H9 (cell line): ENCODE results near the gene BCAS4. TPM values are rescaled to one million over a fixed set of nuclear protein-coding genes. Genes with fewer than 3 reads are reported as not detected.

ENCODE experiments used
- DNase-seq: peaks from one replicate; pipeline ENCODE4 v3.0.0-alpha.2; 2017
- H2AFZ ChIP-seq: one replicate; pipeline ENCODE4 v1.6.1; 2013; ENCODE audit warnings: mild to moderate bottlenecking, low read length, control low read depth, moderate library complexity
- H2AK5ac ChIP-seq: 2 replicates; pipeline ENCODE4 v1.6.1; 2013; ENCODE audit warnings: low read length, control low read depth, mixed read lengths; ENCODE audit not compliant: insufficient read length
- H2BK120ac ChIP-seq: one replicate; pipeline ENCODE4 v1.6.1; 2013; ENCODE audit warnings: low read depth, mild to moderate bottlenecking, low read length, control low read depth, inconsistent platforms; ENCODE audit not compliant: poor library complexity, severe bottlenecking
- H2BK12ac ChIP-seq: 2 replicates; pipeline ENCODE4 v1.6.1; 2013; ENCODE audit warnings: low read length, control low read depth, mixed read lengths, low read depth; ENCODE audit not compliant: insufficient read length
- H2BK15ac ChIP-seq: 2 replicates; pipeline ENCODE4 v1.6.1; 2013; ENCODE audit warnings: low read depth, low read length, control low read depth
- H2BK20ac ChIP-seq: one replicate; pipeline ENCODE4 v1.6.1; 2013; ENCODE audit warnings: low read depth, mild to moderate bottlenecking, low read length, control low read depth, inconsistent platforms; ENCODE audit not compliant: poor library complexity, severe bottlenecking
- H2BK5ac ChIP-seq: 2 replicates; pipeline ENCODE4 v1.6.1; 2013; ENCODE audit warnings: low read length, control low read depth, mixed read lengths; ENCODE audit not compliant: insufficient read length
- H3K14ac ChIP-seq: 2 replicates; pipeline ENCODE4 v1.6.1; 2013; ENCODE audit warnings: low read length, control low read depth; ENCODE audit not compliant: insufficient read depth
- H3K18ac ChIP-seq: 2 replicates; pipeline ENCODE4 v1.6.1; 2013; ENCODE audit warnings: low read depth, mild to moderate bottlenecking, mixed read lengths, low read length, control low read depth; ENCODE audit not compliant: insufficient read length
- H3K23ac ChIP-seq: 2 replicates; pipeline ENCODE4 v1.6.1; 2013; ENCODE audit warnings: low read length, control low read depth, mixed read lengths, low read depth; ENCODE audit not compliant: insufficient read length
- H3K23me2 ChIP-seq: 2 replicates; pipeline ENCODE4 v1.6.1; 2013; ENCODE audit warnings: low read depth, mild to moderate bottlenecking, mixed read lengths, low read length, control low read depth; ENCODE audit not compliant: insufficient read length, poor library complexity, severe bottlenecking
- H3K27ac ChIP-seq: 2 replicates; pipeline ENCODE4 v1.5.1; 2013; ENCODE audit warnings: low read length, control low read depth, mixed read lengths, low read depth; ENCODE audit not compliant: insufficient read length
- H3K27me3 ChIP-seq: 2 replicates; pipeline ENCODE4 v1.6.1; 2013; ENCODE audit warnings: low read length, control low read depth, inconsistent platforms; ENCODE audit not compliant: insufficient read depth
- H3K4ac ChIP-seq: 2 replicates; pipeline ENCODE4 v1.6.1; 2013; ENCODE audit warnings: low read depth, mild to moderate bottlenecking, control low read depth, inconsistent platforms, low read length, moderate library complexity
- H3K4me1 ChIP-seq: 2 replicates; pipeline ENCODE4 v1.6.1; 2013; ENCODE audit warnings: low read length, control low read depth, inconsistent platforms; ENCODE audit not compliant: insufficient read depth
- H3K4me2 ChIP-seq: 2 replicates; pipeline ENCODE4 v1.6.1; 2013; ENCODE audit warnings: low read length, control low read depth, mixed read lengths; ENCODE audit not compliant: insufficient read length, insufficient read depth
- H3K56ac ChIP-seq: 2 replicates; pipeline ENCODE4 v1.6.1; 2013; ENCODE audit warnings: low read depth, mild to moderate bottlenecking, mixed read lengths, low read length, control low read depth; ENCODE audit not compliant: insufficient read length
- H3K79me1 ChIP-seq: 2 replicates; pipeline ENCODE4 v1.6.1; 2013; ENCODE audit warnings: low read depth, mild to moderate bottlenecking, moderate library complexity, low read length, control low read depth, inconsistent platforms; ENCODE audit not compliant: insufficient read depth, poor library complexity, severe bottlenecking
- H3K79me2 ChIP-seq: 2 replicates; pipeline ENCODE4 v1.6.1; 2013; ENCODE audit warnings: low read length, control low read depth, inconsistent platforms; ENCODE audit not compliant: insufficient read depth
- H3K9ac ChIP-seq: 2 replicates; pipeline ENCODE4 v1.6.1; 2013; ENCODE audit warnings: low read length, control low read depth, mixed read lengths; ENCODE audit not compliant: insufficient read length; ENCODE audit errors: extremely low read depth
- H3K9me3 ChIP-seq: one replicate; pipeline ENCODE4 v1.6.1; 2013; ENCODE audit warnings: low read depth, low read length, inconsistent platforms; ENCODE audit not compliant: control insufficient read depth
- H3T11ph ChIP-seq: one replicate; pipeline ENCODE4 v1.6.1; 2013; ENCODE audit warnings: mild to moderate bottlenecking, low read length, control low read depth, inconsistent platforms
- H4K20me1 ChIP-seq: one replicate; pipeline ENCODE4 v1.6.1; 2013; ENCODE audit not compliant: control insufficient read depth, insufficient read length, insufficient read depth
- H4K5ac ChIP-seq: 2 replicates; pipeline ENCODE4 v1.6.1; 2013; ENCODE audit warnings: low read depth, mild to moderate bottlenecking, mixed read lengths, low read length, control low read depth; ENCODE audit not compliant: insufficient read length
- H4K8ac ChIP-seq: replicated peaks from 2 replicates; pipeline ENCODE4 v1.6.1; 2013; ENCODE audit warnings: low read length, control low read depth, mixed read lengths, low read depth; ENCODE audit not compliant: insufficient read length
- H4K91ac ChIP-seq: 2 replicates; pipeline ENCODE4 v1.6.1; 2013; ENCODE audit warnings: low read depth, mild to moderate bottlenecking, moderate library complexity, mixed read lengths, low read length, control low read depth; ENCODE audit not compliant: insufficient read length
- H3K27ac Mint-ChIP-seq, 3 experiments: 2 replicates in 2 of 3; 3 replicates in 1 of 3; pipeline ENCODE4 v1.8.0; 2020 to 2021; ENCODE audit warnings: mixed read lengths in 3 of 3, mild to moderate bottlenecking in 1 of 3, moderate library complexity in 1 of 3
- H3K27me3 Mint-ChIP-seq: 2 replicates; pipeline ENCODE4 v1.8.0; 2021; ENCODE audit warnings: low read depth, mild to moderate bottlenecking, moderate library complexity, mixed read lengths
- H3K36me3 Mint-ChIP-seq, 3 experiments: 2 replicates in 2 of 3; 3 replicates in 1 of 3; pipeline ENCODE4 v1.8.0; 2020 to 2021; ENCODE audit warnings: low read depth in 3 of 3, mixed read lengths in 3 of 3; ENCODE audit not compliant: insufficient read depth in 1 of 3
- H3K4me1 Mint-ChIP-seq, 2 experiments: 2 replicates each; pipeline ENCODE4 v1.8.0; 2020; ENCODE audit warnings: mixed read lengths in 2 of 2
- H3K4me3 Mint-ChIP-seq, 2 experiments: 2 replicates in 1 of 2; 3 replicates in 1 of 2; pipeline ENCODE4 v1.8.0; 2020 to 2021; ENCODE audit warnings: mild to moderate bottlenecking in 2 of 2, mixed read lengths in 2 of 2, moderate library complexity in 1 of 2
- H3K9me3 Mint-ChIP-seq, 2 experiments: 2 replicates in 1 of 2; 3 replicates in 1 of 2; pipeline ENCODE4 v1.8.0; 2020; ENCODE audit warnings: mild to moderate bottlenecking in 2 of 2, mixed read lengths in 2 of 2, moderate library complexity in 1 of 2
- CTCF ChIP-seq: fragments of 200-600 bp; sonication (generic); conservative IDR thresholded peaks from 3 replicates; pipeline ENCODE4 v1.8.0; 2021; ENCODE audit warnings: antibody characterized with exemption, mild to moderate bottlenecking
- whole genome bisulfite sequencing: extraction: QIAGEN DNeasy Blood & Tissue Kit; methylation state at CpG from one replicate; pipeline ENCODE4 v1.1.7; 2013; ENCODE audit warnings: missing lambda C conversion rate, low lambda C conversion rate, mixed read lengths; ENCODE audit not compliant: insufficient read length; ENCODE audit errors: extremely low coverage; 5-methylcytosine and 5-hydroxymethylcytosine counted together
- total RNA-seq: library from RNA; stranded (reverse); gene quantifications from 2 replicates; pipeline ENCODE4 v1.2.1, GENCODE V29; 2021

Gene BCAS4
- total RNA-seq, 1 experiment from 2014 or later: 16.9 TPM

- H4K20me1 ChIP-seq: no peaks in the 10 kb centered on the region
- peaks cover 6% of the 10 kb centered on the region for H3K79me1 ChIP-seq
- no peak overlapping the region for H3K18ac ChIP-seq
- H3K23me2 ChIP-seq: no peaks in the 10 kb centered on the region
- no peaks in the 10 kb centered on the region for H3K4me1 ChIP-seq
- H3K4me2 ChIP-seq: no peak overlapping the region
- H2AFZ ChIP-seq: no peak overlapping the region
- Mint-ChIP-seq H3K27ac (peak overlapping the region in 1 of 3 experiments; percentile 56; a peak in 1 of 7 replicates), H3K9me3 (no peaks in the 10 kb centered on the region), H3K4me3 (no peak overlapping the region), H3K27me3 (no peaks in the 10 kb centered on the region; the same call in 1 of the 2 replicates), H3K4me1 (peaks cover 5 to 6% of the 10 kb centered on the region in 2 experiments; a peak in 1 of 4 replicates), H3K36me3 (peaks cover 39 to 79% (median 73%) of the 10 kb centered on the region in 3 experiments; a peak in 6 of 7 replicates)
- no peak overlapping the region for H3T11ph ChIP-seq
- H4K91ac ChIP-seq: no peak overlapping the region
- H3K14ac ChIP-seq: no peak overlapping the region
- no CpG with 5 or more reads among the region's 1 CpG for WGBS
- no peaks in the 10 kb centered on the region for H3K9me3 ChIP-seq
- H2BK12ac ChIP-seq: no peak overlapping the region
- no peak overlapping the region for H3K27ac ChIP-seq
- no peak for TF ChIP-seq CTCF
- no peak overlapping the region for H2BK5ac ChIP-seq
- H2BK15ac ChIP-seq: no peak overlapping the region
- H2BK120ac ChIP-seq: no peak overlapping the region
- no peak overlapping the region for H2BK20ac ChIP-seq
- no peak overlapping the region for H2AK5ac ChIP-seq
- no peak overlapping the region for H4K8ac ChIP-seq
- H3K56ac ChIP-seq: no peak overlapping the region
- no peak overlapping the region for H3K4ac ChIP-seq
- DNase-seq: no peak
- no peaks in the 10 kb centered on the region for H3K27me3 ChIP-seq
- no peak overlapping the region for H3K23ac ChIP-seq
- H4K5ac ChIP-seq: no peak overlapping the region
- no peak overlapping the region for H3K9ac ChIP-seq
- peaks cover 15% of the 10 kb centered on the region; the same call in 1 of the 2 replicates for H3K79me2 ChIP-seq
These were observed 106.4 kb downstream of the BCAS4 start for GRCh38 chr20:50901301-50901700.
